Transverse colon (tissue), 4 donors: Measurements from ENCODE around the gene NUMA1. TPM values are rescaled to one million over a fixed set of nuclear protein-coding genes. Genes with fewer than 3 reads are reported as not detected.

Experiments used
- DNase-seq: peaks from one replicate; pipeline ENCODE4 v3.0.0-alpha.2; 2019
- H3K27ac ChIP-seq, 4 donors: fragments of 200-600 bp; sonication (generic); 2 replicates each; pipeline ENCODE4 v1.5.1; 2016 to 2018; ENCODE audit warnings: inconsistent platforms in 4 of 4
- H3K27me3 ChIP-seq: fragments of 200-600 bp; sonication (generic); 2 replicates; pipeline ENCODE4 v1.5.1; 2017; ENCODE audit warnings: inconsistent platforms
- H3K36me3 ChIP-seq, 4 donors: fragments of 200-600 bp; sonication (generic); 2 replicates each; pipeline ENCODE4 v1.5.1; 2017 to 2019; ENCODE audit warnings: inconsistent platforms in 4 of 4
- H3K4me1 ChIP-seq, 4 donors: fragments of 200-600 bp; sonication (generic); 2 replicates each; pipeline ENCODE4 v1.5.1; 2017 to 2020; ENCODE audit warnings: inconsistent platforms in 4 of 4
- H3K4me3 ChIP-seq, 4 donors: fragments of 200-600 bp; sonication (generic); 1 replicate in 1 of 4; 2 replicates in 3 of 4; pipeline versions ENCODE4 v1.5.1 to v1.6.1; 2017 to 2019; ENCODE audit warnings: inconsistent platforms in 4 of 4
- H3K9me3 ChIP-seq, 2 donors: fragments of 200-600 bp; sonication (generic); 2 replicates each; pipeline ENCODE4 v1.5.1; 2017 to 2019; ENCODE audit warnings: inconsistent platforms in 2 of 2
- EP300 ChIP-seq: sonication (generic); formaldehyde crosslinking; IDR thresholded peaks from one replicate; pipeline ENCODE4 v1.6.1; 2017; ENCODE audit warnings: antibody characterized with exemption, low read depth
- POLR2A ChIP-seq: fragments of 450-650 bp; IDR thresholded peaks from one replicate; pipeline ENCODE4 v1.6.1; 2016; ENCODE audit warnings: antibody characterized with exemption, mild to moderate bottlenecking, moderate library complexity
- POLR2AphosphoS5 ChIP-seq, 3 donors: sonication (generic); formaldehyde crosslinking; IDR thresholded peaks; one replicate each; pipeline ENCODE4 v1.6.1; 2016; ENCODE audit warnings: antibody characterized with exemption in 3 of 3
- WGBS, 2 donors: methylation state at CpG; one replicate each; pipeline ENCODE4 v1.1.5; 2018; ENCODE audit warnings: low coverage in 1 of 2; 5-methylcytosine and 5-hydroxymethylcytosine counted together
- in situ Hi-C, 4 donors: fragments of 200-750 bp; cut with MboI; loops; one replicate each; pipeline versions ENCODE4 v1.15.0 to v1.15.1; 2017; ENCODE audit warnings: low sequenced_read_pairs in 3 of 4, low pct_ligation_motif_present in 1 of 4, low pct_unique_long_range_greater_than_20kb in 1 of 4
- intact Hi-C: fragments of 100-400 bp; cut with DNase I; formaldehyde crosslinking; loops from one replicate; pipeline ENCODE4 v1.15.1; 2023; ENCODE audit warnings: low total_unique reads
- total RNA-seq, 4 donors: library from RNA; depleted of rRNA; stranded (reverse); fragments of >200 nt; gene quantifications; one replicate each; pipeline ENCODE4 v1.1.0, GENCODE V29; 2016
- TF ChIP-seq, protein P1 (sequence below), 5 experiments: fragments of 200-600 bp in 3 of 5; fragments of 450-650 bp in 2 of 5; sonication (generic) in 3 of 5; IDR thresholded peaks; 1 replicate in 2 of 5; 2 replicates in 3 of 5; pipeline ENCODE4 v1.5.1; 2016 to 2017; ENCODE audit warnings: antibody characterized with exemption in 5 of 5, inconsistent platforms in 3 of 5, mild to moderate bottlenecking in 2 of 5, moderate library complexity in 1 of 5

NUMA1 gene
- total RNA-seq, 4 donors from 2014 or later, result 323 to 520 (median 419) TPM

DNA sequence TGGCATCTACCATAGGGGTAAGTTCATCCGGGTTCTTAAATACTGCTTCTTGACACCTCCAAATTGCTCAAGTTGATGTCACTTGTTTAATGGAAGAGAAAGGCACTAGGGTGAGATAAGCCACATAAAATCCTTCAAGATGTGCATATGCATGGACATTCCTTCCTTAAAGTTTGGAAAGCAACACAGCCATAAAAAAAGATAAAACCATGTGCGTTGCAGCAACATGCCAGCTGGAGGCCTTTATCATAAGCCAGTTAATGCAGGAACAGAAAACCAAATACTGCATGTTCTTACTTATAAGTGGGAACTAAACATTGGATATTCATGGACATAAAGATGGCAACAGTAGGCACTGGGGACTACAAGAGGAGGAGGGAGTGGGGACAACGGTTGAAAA lies 89.6 kb downstream of the NUMA1 start:
- no peak for DNase-seq
- intact Hi-C loops (no loop called here), in situ Hi-C loops (loop anchor here in 3 of 4 donors (25.0 kb wide), 1 partner anchor 422 kb away; no protein-coding TSS in a partner anchor)
- 0 to 70% methylated on average over 1 to 3 of the region's 3 CpGs for WGBS, 2 donors
- TF ChIP-seq POLR2A (no peak), EP300 (no peak), POLR2AphosphoS5 (IDR thresholded peaks at IDR 0.05) (no peak)
- TF ChIP-seq, protein P1, sequence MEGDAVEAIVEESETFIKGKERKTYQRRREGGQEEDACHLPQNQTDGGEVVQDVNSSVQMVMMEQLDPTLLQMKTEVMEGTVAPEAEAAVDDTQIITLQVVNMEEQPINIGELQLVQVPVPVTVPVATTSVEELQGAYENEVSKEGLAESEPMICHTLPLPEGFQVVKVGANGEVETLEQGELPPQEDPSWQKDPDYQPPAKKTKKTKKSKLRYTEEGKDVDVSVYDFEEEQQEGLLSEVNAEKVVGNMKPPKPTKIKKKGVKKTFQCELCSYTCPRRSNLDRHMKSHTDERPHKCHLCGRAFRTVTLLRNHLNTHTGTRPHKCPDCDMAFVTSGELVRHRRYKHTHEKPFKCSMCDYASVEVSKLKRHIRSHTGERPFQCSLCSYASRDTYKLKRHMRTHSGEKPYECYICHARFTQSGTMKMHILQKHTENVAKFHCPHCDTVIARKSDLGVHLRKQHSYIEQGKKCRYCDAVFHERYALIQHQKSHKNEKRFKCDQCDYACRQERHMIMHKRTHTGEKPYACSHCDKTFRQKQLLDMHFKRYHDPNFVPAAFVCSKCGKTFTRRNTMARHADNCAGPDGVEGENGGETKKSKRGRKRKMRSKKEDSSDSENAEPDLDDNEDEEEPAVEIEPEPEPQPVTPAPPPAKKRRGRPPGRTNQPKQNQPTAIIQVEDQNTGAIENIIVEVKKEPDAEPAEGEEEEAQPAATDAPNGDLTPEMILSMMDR (IDR thresholded peaks at IDR 0.05), result no peak
- Histone ChIP-seq H3K36me3 (peaks cover 0 to 10% (median 0%) of the 10 kb centered on the region in 4 donors), H3K27me3 (no peaks in the 10 kb centered on the region), H3K9me3 (no peaks in the 10 kb centered on the region), H3K27ac (no peak overlapping the region), H3K4me1 (peaks cover 0 to 6% (median 4%) of the 10 kb centered on the region in 4 donors), H3K4me3 (no peak overlapping the region)

DNA sequence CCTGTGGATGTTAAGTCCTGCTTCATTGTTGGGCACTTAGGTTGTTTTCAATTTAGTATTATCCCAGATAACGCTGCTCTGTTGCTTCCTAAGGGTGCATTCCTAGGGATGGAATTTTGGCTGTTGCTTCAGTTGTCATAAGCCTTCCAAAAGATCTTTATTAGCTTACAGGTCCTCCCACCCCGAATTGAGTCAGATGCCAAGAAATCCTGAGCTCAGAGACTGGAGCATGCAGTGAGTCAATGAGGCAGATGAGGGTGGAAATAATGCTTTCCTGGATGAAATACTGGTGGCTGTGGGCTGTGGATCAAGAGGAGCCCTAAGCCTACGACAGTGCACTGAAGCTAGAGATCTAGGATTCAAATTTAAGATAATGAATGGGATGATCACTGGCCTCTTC lies 92.3 kb downstream of the NUMA1 start:
- no peak for DNase-seq
- 50 to 69% methylated on average over 2 to 3 of the region's 3 CpGs for WGBS, 2 donors

DNA sequence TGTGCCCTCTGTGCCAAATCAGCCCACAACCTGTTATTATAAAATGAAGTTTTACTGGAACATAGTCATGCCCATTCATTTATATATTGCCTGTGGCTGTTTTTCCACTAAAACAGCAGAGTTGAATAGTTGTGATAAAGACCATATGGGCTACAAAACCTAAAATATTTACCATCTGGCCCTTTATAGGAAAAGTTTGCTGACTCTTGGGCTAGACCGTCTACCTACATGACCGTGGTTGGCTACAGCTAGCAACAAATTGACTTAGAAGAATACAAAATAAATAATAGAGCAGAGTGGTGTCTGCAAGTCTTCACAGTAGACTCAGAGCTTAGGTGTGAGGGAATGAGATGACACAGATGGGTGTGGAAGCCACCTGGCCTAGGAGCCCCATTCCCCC lies 92.8 kb downstream of the NUMA1 start:
- H3K4me1 ChIP-seq, result peaks cover 0 to 6% (median 4%) of the 10 kb centered on the region in 4 donors
- no peak for DNase-seq
- WGBS, 2 donors, result 0 to 61% methylated on average over 1 to 2 of the region's 2 CpGs
- H3K27me3 ChIP-seq, result no peaks in the 10 kb centered on the region
- intact Hi-C loops (no loop called here), in situ Hi-C loops (loop anchor here in 3 of 4 donors (25.0 kb wide), 1 partner anchor 425 kb away; no protein-coding TSS in a partner anchor)
- no peaks in the 10 kb centered on the region for H3K9me3 ChIP-seq
- H3K27ac ChIP-seq, result peak overlapping the region in 3 of 4 donors; percentile 35 to 65 (median 41)
- peaks cover 0 to 29% (median 0%) of the 10 kb centered on the region in 4 donors for H3K36me3 ChIP-seq
- H3K4me3 ChIP-seq, result no peak overlapping the region
- no peak for TF ChIP-seq POLR2AphosphoS5 (IDR thresholded peaks at IDR 0.05)
- TF ChIP-seq, protein P1 (IDR thresholded peaks at IDR 0.05), result no peak
- no peak for TF ChIP-seq EP300
- no peak for TF ChIP-seq POLR2A

More for the DNA sequence above, 92.3 kb downstream of the NUMA1 start:
- Histone ChIP-seq H3K36me3 (peaks cover 0 to 24% (median 0%) of the 10 kb centered on the region in 4 donors), H3K27ac (peak overlapping the region in 3 of 4 donors; percentile 35 to 65 (median 41)), H3K4me1 (peaks cover 0 to 6% (median 4%) of the 10 kb centered on the region in 4 donors), H3K9me3 (no peaks in the 10 kb centered on the region), H3K27me3 (no peaks in the 10 kb centered on the region), H3K4me3 (no peak overlapping the region)
- in situ Hi-C loops, result loop anchor here in 3 of 4 donors (25.0 kb wide), 1 partner anchor 424 kb away; no protein-coding TSS in a partner anchor
- intact Hi-C loops, result no loop called here
- TF ChIP-seq EP300 (no peak), POLR2AphosphoS5 (IDR thresholded peaks at IDR 0.05) (no peak), POLR2A (no peak)
- TF ChIP-seq, protein P1 (IDR thresholded peaks at IDR 0.05), result no peak

DNA sequence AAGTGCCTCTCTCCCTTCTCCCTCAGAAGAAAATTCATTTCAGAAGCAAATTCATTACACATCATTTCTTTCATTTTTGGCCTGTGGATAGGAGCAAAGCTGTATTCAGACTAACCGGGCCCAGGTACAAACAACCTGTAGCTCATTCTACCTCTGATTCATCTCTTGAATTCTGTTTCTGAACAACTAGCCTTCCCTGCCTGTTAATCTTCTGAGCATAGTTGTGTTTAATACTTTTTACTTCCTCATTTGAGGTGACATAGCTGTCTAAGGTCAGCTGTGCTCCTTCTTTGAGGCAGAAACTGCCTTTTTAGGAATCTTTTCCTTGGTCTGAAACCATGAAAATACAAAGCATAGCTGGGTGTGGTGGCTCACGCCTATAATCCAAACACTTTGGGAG lies 94.2 kb downstream of the NUMA1 start:
- in situ Hi-C loops, result loop anchor here in 3 of 4 donors (25.0 kb wide), 1 partner anchor 426 kb away; no protein-coding TSS in a partner anchor
- H3K27ac ChIP-seq, result no peak overlapping the region
- H3K36me3 ChIP-seq, result peaks cover 0 to 27% (median 0%) of the 10 kb centered on the region in 4 donors

More for the DNA sequence above, 94.2 kb downstream of the NUMA1 start:
- no peak for DNase-seq
- intact Hi-C loops, result no loop called here
- H3K4me1 ChIP-seq, result peaks cover 0 to 6% (median 4%) of the 10 kb centered on the region in 4 donors
- no peaks in the 10 kb centered on the region for H3K27me3 ChIP-seq
- no peak overlapping the region for H3K4me3 ChIP-seq
- TF ChIP-seq POLR2AphosphoS5 (IDR thresholded peaks at IDR 0.05) (no peak), POLR2A (no peak), EP300 (no peak)
- TF ChIP-seq, protein P1 (IDR thresholded peaks at IDR 0.05), result no peak
- no peaks in the 10 kb centered on the region for H3K9me3 ChIP-seq
- WGBS, 2 donors, result 78 to 79% methylated on average over 2 of the region's 2 CpGs
